Psoas muscle (tissue), 8 donors: ENCODE measurements around the gene KCNK4. TPM values are rescaled to one million over a fixed set of nuclear protein-coding genes. Genes with fewer than 3 reads are reported as not detected.
A peak's percentile ranks its signal among the peaks of the same experiment; 100 is the strongest.

ENCODE experiments used
- ATAC-seq, 4 donors: fragments of 200-7000 bp; cut with Tn5 transposase; one replicate each; pipeline ENCODE4 v1.9.1; 2020; ENCODE audit warnings: moderate library complexity in 3 of 4, mild to moderate bottlenecking in 2 of 4
- DNase-seq, 2 donors: peaks; one replicate each; pipeline ENCODE4 v3.0.0-alpha.2; 2020
- H3K27ac ChIP-seq: fragments of 200-600 bp; one replicate; pipeline ENCODE4 v1.8.0; 2022
- H3K27me3 ChIP-seq, 3 donors: fragments of 200-600 bp in 1 of 3; one replicate each; pipeline versions ENCODE4 v1.6.1 to v1.8.0; 2013 to 2022; ENCODE audit warnings: low read length in 2 of 3, mild to moderate bottlenecking in 2 of 3, moderate library complexity in 1 of 3; ENCODE audit not compliant: insufficient read depth in 3 of 3
- H3K36me3 ChIP-seq, 2 donors: fragments of 200-600 bp in 1 of 2; one replicate each; pipeline versions ENCODE4 v1.6.1 to v1.8.0; 2013 to 2022; ENCODE audit warnings: low read depth in 1 of 2, mild to moderate bottlenecking in 1 of 2, moderate library complexity in 1 of 2; ENCODE audit not compliant: insufficient read depth in 1 of 2
- H3K4me1 ChIP-seq: fragments of 200-600 bp; one replicate; pipeline ENCODE4 v1.8.0; 2022
- H3K4me3 ChIP-seq: fragments of 200-600 bp; one replicate; pipeline ENCODE4 v1.8.0; 2022; ENCODE audit warnings: mild to moderate bottlenecking
- H3K9me3 ChIP-seq: fragments of 200-600 bp; one replicate; pipeline ENCODE4 v1.8.0; 2022
- WGBS, 3 donors: extraction: QIAGEN DNeasy Blood & Tissue Kit; methylation state at CpG; one replicate each; pipeline versions ENCODE4 v1.1.6 to v1.1.7; 2013; 5-methylcytosine and 5-hydroxymethylcytosine counted together
- intact Hi-C, 2 donors: fragments of 100-400 bp; cut with DNase I; formaldehyde crosslinking; loops; one replicate each; pipeline versions ENCODE4 v1.11.0 to v1.14.2; 2022
- polyA plus RNA-seq, 3 donors: library from polyadenylated mRNA; stranded (reverse); fragments of 200-250 nt; gene quantifications; one replicate each; pipeline ENCODE4 v1.2.3, GENCODE V29; 2013
- total RNA-seq, 4 donors: library from RNA; stranded (reverse); fragmentation: NEBNext Ultra II Directional in 2 of 4; extraction: Animal tissue kit (Norgen Biotek cat#: 25700) in 2 of 4; gene quantifications; one replicate each; pipeline versions ENCODE4 v1.2.1 to v1.2.4, GENCODE V29; 2021 to 2023
- TF ChIP-seq, protein P1 (sequence below): fragments of 200-600 bp; IDR thresholded peaks from one replicate; pipeline ENCODE4 v1.8.0; 2022; ENCODE audit warnings: antibody characterized with exemption
- donor health status: healthy with polysubstance abuse.
- donor health status: DM: no; HTN: no; CAD: no; lungs with moderate emphysema.
- donor health status: Bipolar disorder and iron deficiency.
- donor health status: healthy.
- donor health status: DM: yes; HTN: yes; CAD: no.
- donor health status: DM: no; HTN: no; CAD: no.
- donor health status: DM: no; HTN: no; CAD: no.
- donor health status: DM: yes; HTN: yes; CAD: no.

The KCNK4 gene
- total and polyA plus RNA-seq, 7 donors: not detected

DNA sequence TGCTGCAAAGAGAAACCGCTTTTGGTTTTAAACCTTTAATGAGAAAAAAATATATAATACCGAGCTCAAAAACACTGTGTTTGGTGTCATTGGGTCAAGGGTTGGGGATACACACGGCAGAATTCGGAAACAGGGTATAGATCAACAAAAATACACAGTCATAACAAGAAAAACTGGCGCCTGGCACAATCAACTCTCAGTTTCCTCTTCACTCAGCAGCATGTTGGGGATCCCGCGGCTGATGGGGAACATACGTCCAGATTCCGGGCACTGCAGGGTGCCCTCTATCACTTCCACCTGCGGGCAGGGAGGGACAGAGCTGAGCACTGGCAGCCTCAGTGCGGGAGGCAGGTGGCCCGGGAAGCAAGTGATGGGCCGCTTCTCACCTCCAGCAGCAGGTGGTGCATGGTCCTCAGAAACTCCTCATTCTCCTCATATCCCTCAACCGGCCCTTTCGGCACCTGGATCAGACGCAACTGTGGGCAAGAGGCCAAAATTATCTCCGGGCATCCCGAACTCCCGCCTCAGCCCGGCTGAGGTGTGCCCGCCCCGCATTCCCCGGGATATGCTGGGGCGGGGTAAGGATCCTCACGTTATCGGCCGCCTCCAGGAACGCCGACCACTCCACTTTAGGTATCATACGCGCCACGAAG lies 25.7 kb downstream of the KCNK4 start:
- peak overlapping the region; percentile 86 for H3K4me3 ChIP-seq
- no peaks in the 10 kb centered on the region for H3K27me3 ChIP-seq
- WGBS, 3 donors: 7 to 8% (median 8%) methylated on average over 30 to 32 of the region's 32 CpGs
- H3K4me1 ChIP-seq: peaks cover 24% of the 10 kb centered on the region
- H3K9me3 ChIP-seq: no peaks in the 10 kb centered on the region
- peak overlapping the region; percentile 99 for H3K27ac ChIP-seq
- no peak for DNase-seq
- TF ChIP-seq, protein P1, sequence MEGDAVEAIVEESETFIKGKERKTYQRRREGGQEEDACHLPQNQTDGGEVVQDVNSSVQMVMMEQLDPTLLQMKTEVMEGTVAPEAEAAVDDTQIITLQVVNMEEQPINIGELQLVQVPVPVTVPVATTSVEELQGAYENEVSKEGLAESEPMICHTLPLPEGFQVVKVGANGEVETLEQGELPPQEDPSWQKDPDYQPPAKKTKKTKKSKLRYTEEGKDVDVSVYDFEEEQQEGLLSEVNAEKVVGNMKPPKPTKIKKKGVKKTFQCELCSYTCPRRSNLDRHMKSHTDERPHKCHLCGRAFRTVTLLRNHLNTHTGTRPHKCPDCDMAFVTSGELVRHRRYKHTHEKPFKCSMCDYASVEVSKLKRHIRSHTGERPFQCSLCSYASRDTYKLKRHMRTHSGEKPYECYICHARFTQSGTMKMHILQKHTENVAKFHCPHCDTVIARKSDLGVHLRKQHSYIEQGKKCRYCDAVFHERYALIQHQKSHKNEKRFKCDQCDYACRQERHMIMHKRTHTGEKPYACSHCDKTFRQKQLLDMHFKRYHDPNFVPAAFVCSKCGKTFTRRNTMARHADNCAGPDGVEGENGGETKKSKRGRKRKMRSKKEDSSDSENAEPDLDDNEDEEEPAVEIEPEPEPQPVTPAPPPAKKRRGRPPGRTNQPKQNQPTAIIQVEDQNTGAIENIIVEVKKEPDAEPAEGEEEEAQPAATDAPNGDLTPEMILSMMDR: no peak
- intact Hi-C loops: no loop called here
- no peak for ATAC-seq
- H3K36me3 ChIP-seq: peaks cover 8 to 33% of the 10 kb centered on the region in 2 donors

DNA sequence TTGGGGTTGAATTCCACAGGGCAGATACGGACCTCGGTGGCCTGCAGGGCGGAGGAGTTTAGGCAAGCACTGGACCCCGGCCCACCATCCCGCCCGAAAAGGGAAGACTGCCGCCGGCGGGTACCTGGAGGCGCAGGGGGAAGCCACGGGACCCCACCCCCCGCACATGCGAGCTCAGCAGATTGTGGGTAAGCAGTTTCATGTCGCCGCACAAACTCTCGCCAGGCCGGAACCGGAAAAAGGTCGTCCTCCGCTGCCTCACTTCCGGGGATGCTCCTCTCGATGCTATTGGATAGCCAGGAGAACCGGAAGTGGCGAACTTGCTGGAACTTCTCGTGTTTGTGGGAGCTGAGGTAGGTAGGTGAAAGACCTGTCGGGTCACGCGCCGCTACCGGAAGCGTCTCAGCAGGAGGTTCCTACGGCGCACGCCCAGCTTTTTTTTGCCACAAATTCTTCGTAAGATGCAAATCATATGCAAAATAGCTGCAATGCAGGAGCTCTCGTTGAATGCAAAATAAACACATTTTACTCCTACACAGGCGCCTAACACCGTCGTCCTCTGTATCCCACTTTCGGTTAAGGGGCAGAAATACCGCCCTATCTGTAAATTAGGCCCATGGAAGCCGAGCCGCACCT lies 26.3 kb downstream of the KCNK4 start, which contains the start of gene TRMT112:
TSS of gene TRMT112 (minus strand) at position 235 of the 636 bp plus-strand sequence. CDS start at position 202, 33 bp downstream.
- H3K36me3 ChIP-seq: peaks cover 8 to 40% of the 10 kb centered on the region in 2 donors
- H3K27ac ChIP-seq: peak within 1 kb of the TSS; percentile 99
- no peaks in the 10 kb centered on the region for H3K9me3 ChIP-seq
- peak; percentile 82 to 85 (median 85) for ATAC-seq
- WGBS, 3 donors: 0 to 1% (median 0%) methylated on average over 38 to 43 of the region's 43 CpGs
- no peaks in the 10 kb centered on the region for H3K27me3 ChIP-seq
- DNase-seq: peak; percentile 96 to 97
- peak within 1 kb of the TSS; percentile 86 for H3K4me3 ChIP-seq
- TF ChIP-seq, protein P1: no peak
- peaks cover 23% of the 10 kb centered on the region for H3K4me1 ChIP-seq
- intact Hi-C loops: no loop called here

DNA sequence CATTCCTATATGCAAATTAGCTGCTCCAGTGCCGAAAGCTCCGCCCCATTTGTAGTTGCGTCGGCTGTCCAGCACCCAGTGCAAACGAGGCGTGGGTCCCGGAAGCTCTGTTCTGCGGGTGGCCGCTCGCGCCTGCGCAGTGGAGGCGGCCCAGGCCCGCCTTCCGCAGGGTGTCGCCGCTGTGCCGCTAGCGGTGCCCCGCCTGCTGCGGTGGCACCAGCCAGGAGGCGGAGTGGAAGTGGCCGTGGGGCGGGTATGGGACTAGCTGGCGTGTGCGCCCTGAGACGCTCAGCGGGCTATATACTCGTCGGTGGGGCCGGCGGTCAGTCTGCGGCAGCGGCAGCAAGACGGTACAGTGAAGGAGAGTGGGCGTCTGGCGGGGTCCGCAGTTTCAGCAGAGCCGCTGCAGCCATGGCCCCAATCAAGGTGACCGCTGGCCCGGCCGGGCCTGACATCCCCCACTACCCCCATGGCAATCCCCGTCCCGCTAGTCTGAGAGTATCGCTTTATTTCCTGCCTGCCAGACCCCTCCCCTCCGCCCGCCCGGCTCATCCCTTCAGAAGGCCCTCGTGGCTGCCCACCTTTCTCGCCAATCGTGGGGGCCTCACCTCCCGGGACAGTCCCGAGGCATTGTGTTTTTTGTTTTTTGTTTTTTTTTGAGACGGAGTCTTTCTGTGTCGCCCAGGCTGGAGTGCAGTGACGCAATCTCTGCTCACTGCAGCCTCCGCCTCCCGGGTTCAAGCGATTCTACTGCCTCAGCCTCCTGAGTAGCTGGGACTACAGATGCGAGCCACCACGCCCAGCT lies 27.1 kb downstream of the KCNK4 start, which contains the start of gene PRDX5:
TSS of gene PRDX5 (plus strand) at position 161 of the 805 bp plus-strand sequence. CDS start at position 256, 95 bp downstream.
- H3K27ac ChIP-seq: peak within 1 kb of the TSS; percentile 99
- peaks cover 8 to 46% of the 10 kb centered on the region in 2 donors for H3K36me3 ChIP-seq

More for the DNA sequence above, 27.1 kb downstream of the KCNK4 start, which contains the start of gene PRDX5:
- Histone ChIP-seq H3K9me3 (no peaks in the 10 kb centered on the region), H3K4me1 (peaks cover 16% of the 10 kb centered on the region), H3K27me3 (no peaks in the 10 kb centered on the region), H3K4me3 (peak within 1 kb of the TSS; percentile 86)
- peak; percentile 97 to 99 for DNase-seq
- WGBS, 3 donors: 0 to 1% (median 1%) methylated on average over 51 to 61 of the region's 61 CpGs
- ATAC-seq: peak; percentile 88 to 91 (median 88)
- intact Hi-C loops: loop anchor here in 1 of 2 donors (2.0 kb wide), 1 partner anchor 37 kb away; no protein-coding TSS in a partner anchor
- TF ChIP-seq, protein P1: peak; percentile 38
